HEK293 (cell line): Measurements from ENCODE around the gene CENPVL1.

Experiments used
- ATF2 ChIP-seq: fragments of 450-650 bp; formaldehyde crosslinking; IDR thresholded peaks from 2 replicates; pipeline ENCODE4 v1.5.1; 2016; ENCODE audit warnings: missing biosample characterization, missing genetic modification characterization, low read depth
- BCL11A ChIP-seq: fragments of 450-650 bp; formaldehyde crosslinking; IDR thresholded peaks from 2 replicates; pipeline ENCODE4 v1.5.1; 2016; ENCODE audit warnings: low read depth, missing biosample characterization, missing genetic modification characterization
- CTCF ChIP-seq: fragments of 450-650 bp; formaldehyde crosslinking; IDR thresholded peaks from 2 replicates; pipeline ENCODE4 v1.5.1; 2016; ENCODE audit warnings: missing biosample characterization, missing genetic modification characterization
- HOXA7 ChIP-seq: sonication (generic); formaldehyde crosslinking; IDR thresholded peaks from 2 replicates; pipeline ENCODE4 v1.8.1; 2022; ENCODE audit warnings: missing genetic modification reagents, borderline replicate concordance
- KLF9 ChIP-seq: fragments of 450-650 bp; formaldehyde crosslinking; IDR thresholded peaks from 2 replicates; pipeline ENCODE4 v1.5.1; 2016; ENCODE audit warnings: missing biosample characterization, missing genetic modification characterization, low read depth
- ZBTB44 ChIP-seq: fragments of 450-650 bp; IDR thresholded peaks from 2 replicates; pipeline ENCODE4 v1.5.1; 2018; ENCODE audit warnings: missing biosample characterization, mild to moderate bottlenecking, missing genetic modification characterization
- ZEB2 ChIP-seq: fragments of 450-650 bp; formaldehyde crosslinking; IDR thresholded peaks from 2 replicates; pipeline ENCODE4 v1.5.1; 2016; ENCODE audit warnings: missing biosample characterization, missing genetic modification characterization
- ZNF335 ChIP-seq: fragments of 450-650 bp; formaldehyde crosslinking; conservative IDR thresholded peaks from 2 replicates; pipeline ENCODE4 v1.5.1; 2016; ENCODE audit warnings: missing biosample characterization, missing genetic modification characterization
- ZNF518A ChIP-seq: fragments of 450-650 bp; formaldehyde crosslinking; conservative IDR thresholded peaks from 2 replicates; pipeline ENCODE4 v1.5.1; 2016; ENCODE audit warnings: low read depth, missing biosample characterization, missing genetic modification characterization
- ZNF560 ChIP-seq: fragments of 450-650 bp; formaldehyde crosslinking; IDR thresholded peaks from 2 replicates; pipeline ENCODE4 v1.5.1; 2017; ENCODE audit warnings: missing biosample characterization, missing genetic modification characterization, borderline replicate concordance
- ZNF830 ChIP-seq: fragments of 450-650 bp; IDR thresholded peaks from 2 replicates; pipeline ENCODE4 v1.5.0; 2018; ENCODE audit warnings: missing biosample characterization, missing genetic modification characterization, low read depth, mild to moderate bottlenecking, moderate library complexity

- TF ChIP-seq ZNF518A (tag by site-specific recombination) (no peak), CTCF (tag by site-specific recombination) (no peak), ZEB2 (tag by site-specific recombination) (no peak), ZNF830 (no peak), BCL11A (tag by site-specific recombination) (no peak), KLF9 (tag by site-specific recombination) (no peak), ZNF335 (tag by site-specific recombination) (no peak), ZBTB44 (no peak), HOXA7 (CRISPR knock-in tag) (no peak), ATF2 (tag by site-specific recombination) (no peak), ZNF560 (tag by site-specific recombination) (no peak)
These were observed 50.3 kb downstream of the CENPVL1 start for GRCh38 chrX:51760657-51761056.
